Astrocyte (in vitro differentiated cells and primary cell): ENCODE measurements around the gene DLGAP1. TPM values are rescaled to one million over a fixed set of nuclear protein-coding genes. Genes with fewer than 3 reads are reported as not detected.
A peak's percentile ranks its signal among the peaks of the same experiment; 100 is the strongest.

ENCODE experiments used
- DNase-seq: peaks from one replicate; pipeline ENCODE4 v3.0.0-alpha.2; 2010; ENCODE audit warnings: low read depth
- FAIRE-seq: peaks from 2 replicates; lab custom pipeline; 2011; peaks lifted over from hg19 to GRCh38; lab: Jason Lieb, UNC
- H2AFZ ChIP-seq: 2 replicates; pipeline ENCODE4 v1.6.0; 2012; ENCODE audit warnings: low read depth, low read length, inconsistent platforms
- H3K27ac ChIP-seq: 2 replicates; pipeline ENCODE4 v1.5.1; 2011; ENCODE audit warnings: low read depth, low read length, inconsistent platforms
- H3K27me3 ChIP-seq: 2 replicates; pipeline ENCODE4 v1.6.0; 2011; ENCODE audit warnings: low read length, inconsistent platforms; ENCODE audit not compliant: insufficient read depth
- H3K36me3 ChIP-seq: 2 replicates; pipeline ENCODE4 v1.5.1; 2011; ENCODE audit warnings: low read length, inconsistent platforms; ENCODE audit not compliant: insufficient read depth
- H3K4me1 ChIP-seq: 2 replicates; pipeline ENCODE4 v1.5.1; 2011; ENCODE audit warnings: low read length, inconsistent platforms; ENCODE audit not compliant: insufficient read depth
- H3K4me2 ChIP-seq: 2 replicates; pipeline ENCODE4 v1.6.0; 2012; ENCODE audit warnings: low read length, inconsistent platforms
- H3K4me3 ChIP-seq: 2 replicates; pipeline ENCODE4 v1.5.1; 2011; ENCODE audit warnings: low read depth, mild to moderate bottlenecking, low read length, inconsistent platforms; ENCODE audit not compliant: insufficient read depth
- H3K79me2 ChIP-seq: 2 replicates; pipeline ENCODE4 v1.6.0; 2012; ENCODE audit warnings: mild to moderate bottlenecking, low read length, inconsistent platforms; ENCODE audit not compliant: insufficient read depth
- H3K9ac ChIP-seq: 2 replicates; pipeline ENCODE4 v1.6.0; 2012; ENCODE audit warnings: mild to moderate bottlenecking, low read length, inconsistent platforms
- H3K9me3 ChIP-seq: 2 replicates; pipeline ENCODE4 v1.5.1; 2012; ENCODE audit warnings: low read depth, mild to moderate bottlenecking, low read length, inconsistent platforms; ENCODE audit not compliant: insufficient read depth
- H4K20me1 ChIP-seq: 2 replicates; pipeline ENCODE4 v1.6.0; 2012; ENCODE audit warnings: low read length, inconsistent platforms; ENCODE audit not compliant: insufficient read depth
- H3K27ac Mint-ChIP-seq: one replicate; pipeline ENCODE4 v1.8.0; 2021; ENCODE audit warnings: mild to moderate bottlenecking, mixed read lengths; ENCODE audit not compliant: unreplicated experiment
- H3K27me3 Mint-ChIP-seq: one replicate; pipeline ENCODE4 v1.8.0; 2021; ENCODE audit warnings: low read depth, mixed read lengths; ENCODE audit not compliant: unreplicated experiment
- H3K36me3 Mint-ChIP-seq: one replicate; pipeline ENCODE4 v1.8.0; 2021; ENCODE audit warnings: low read depth, mixed read lengths; ENCODE audit not compliant: unreplicated experiment
- H3K4me1 Mint-ChIP-seq: one replicate; pipeline ENCODE4 v1.8.0; 2021; ENCODE audit warnings: low read depth, mixed read lengths; ENCODE audit not compliant: unreplicated experiment
- H3K4me3 Mint-ChIP-seq: one replicate; pipeline ENCODE4 v1.8.0; 2021; ENCODE audit warnings: mild to moderate bottlenecking, moderate library complexity, mixed read lengths; ENCODE audit not compliant: unreplicated experiment
- H3K9me3 Mint-ChIP-seq: one replicate; pipeline ENCODE4 v1.8.0; 2021; ENCODE audit warnings: mild to moderate bottlenecking, mixed read lengths; ENCODE audit not compliant: unreplicated experiment
- CTCF ChIP-seq: IDR thresholded peaks from 2 replicates; pipeline ENCODE4 v1.5.1; 2011; ENCODE audit warnings: low read depth, mild to moderate bottlenecking, inconsistent platforms, low read length, moderate library complexity; ENCODE audit not compliant: insufficient read depth
- EZH2 ChIP-seq: IDR thresholded peaks from 2 replicates; pipeline ENCODE4 v1.6.1; 2012; ENCODE audit warnings: mild to moderate bottlenecking, low read length, inconsistent platforms; ENCODE audit not compliant: insufficient read depth
- total RNA-seq: library from RNA; stranded (reverse); gene quantifications from 2 replicates; pipeline ENCODE4 v1.2.1, GENCODE V29; 2021

Gene DLGAP1
- total RNA-seq, 1 donor from 2014 or later = 2.3 TPM

- no peak overlapping the region for H2AFZ ChIP-seq
These were observed 380.5 kb downstream of the DLGAP1 start for GRCh38 chr18:4074647-4075046.

GRCh38 chr18:4069183-4069582, 385.9 kb downstream of the DLGAP1 start:
- no peak overlapping the region for H3K27ac Mint-ChIP-seq
- no peak overlapping the region for H3K27ac ChIP-seq
- H3K36me3 ChIP-seq = no peaks in the 10 kb centered on the region
- peaks cover 2% of the 10 kb centered on the region for H3K9me3 Mint-ChIP-seq
- no peaks in the 10 kb centered on the region for H3K36me3 Mint-ChIP-seq
- no peaks in the 10 kb centered on the region for H3K4me1 ChIP-seq
- H3K27me3 Mint-ChIP-seq = no peaks in the 10 kb centered on the region
- H3K4me3 Mint-ChIP-seq = no peak overlapping the region
- no peak overlapping the region for H3K4me2 ChIP-seq
- no peak overlapping the region for H3K9ac ChIP-seq
- DNase-seq (no peak), FAIRE-seq (no peak)
- H3K4me1 Mint-ChIP-seq = no peaks in the 10 kb centered on the region
- no peak overlapping the region for H2AFZ ChIP-seq
- TF ChIP-seq EZH2 = no peak
- no peak for TF ChIP-seq CTCF
- H4K20me1 ChIP-seq = no peaks in the 10 kb centered on the region
- no peak overlapping the region for H3K4me3 ChIP-seq
- H3K79me2 ChIP-seq = no peaks in the 10 kb centered on the region
- H3K27me3 ChIP-seq = no peaks in the 10 kb centered on the region
- no peaks in the 10 kb centered on the region for H3K9me3 ChIP-seq

More at GRCh38 chr18:4074647-4075046, 380.5 kb downstream of the DLGAP1 start:
- Histone ChIP-seq H3K4me1 (no peaks in the 10 kb centered on the region), H3K27me3 (no peaks in the 10 kb centered on the region), H3K9ac (no peak overlapping the region), H4K20me1 (no peaks in the 10 kb centered on the region), H3K36me3 (no peaks in the 10 kb centered on the region), H3K79me2 (no peaks in the 10 kb centered on the region), H3K4me3 (no peak overlapping the region), H3K4me2 (no peak overlapping the region), H3K27ac (no peak overlapping the region), H3K9me3 (no peaks in the 10 kb centered on the region)
- DNase-seq = peak; percentile 6
- H3K27me3 Mint-ChIP-seq = no peaks in the 10 kb centered on the region
- H3K27ac Mint-ChIP-seq = no peak overlapping the region
- no peaks in the 10 kb centered on the region for H3K36me3 Mint-ChIP-seq
- H3K9me3 Mint-ChIP-seq = no peaks in the 10 kb centered on the region
- no peak for TF ChIP-seq EZH2
- no peak for TF ChIP-seq CTCF
- no peak overlapping the region for H3K4me3 Mint-ChIP-seq
- no peak for FAIRE-seq
- H3K4me1 Mint-ChIP-seq = peaks cover 3% of the 10 kb centered on the region

GRCh38 chr18:4068552-4069158, 386.5 kb downstream of the DLGAP1 start:
- Mint-ChIP-seq H3K27me3 (no peaks in the 10 kb centered on the region), H3K4me1 (no peaks in the 10 kb centered on the region), H3K36me3 (no peaks in the 10 kb centered on the region), H3K9me3 (peaks cover 2% of the 10 kb centered on the region), H3K4me3 (no peak overlapping the region), H3K27ac (no peak overlapping the region)
- Histone ChIP-seq H3K4me2 (no peak overlapping the region), H3K79me2 (no peaks in the 10 kb centered on the region), H3K9ac (no peak overlapping the region), H3K4me3 (no peak overlapping the region), H2AFZ (no peak overlapping the region), H3K4me1 (no peaks in the 10 kb centered on the region), H3K27ac (no peak overlapping the region), H3K36me3 (no peaks in the 10 kb centered on the region), H3K9me3 (no peaks in the 10 kb centered on the region), H3K27me3 (no peaks in the 10 kb centered on the region), H4K20me1 (no peaks in the 10 kb centered on the region)
- TF ChIP-seq EZH2 (no peak), CTCF (peak; percentile 78)
- DNase-seq = peak; percentile 22
- FAIRE-seq = peak; percentile 37
